GM18507 (cell line): ENCODE data around the gene BMF.

Experiments used
- DNase-seq: peaks from one replicate; pipeline ENCODE4 v3.0.0; 2011; ENCODE audit warnings: low read depth; ENCODE audit not compliant: insufficient read length; ENCODE audit errors: extremely low spot score
- FAIRE-seq: peaks from 2 replicates; lab custom pipeline; 2011; peaks lifted over from hg19 to GRCh38; lab: Jason Lieb, UNC

The BMF gene

DNA sequence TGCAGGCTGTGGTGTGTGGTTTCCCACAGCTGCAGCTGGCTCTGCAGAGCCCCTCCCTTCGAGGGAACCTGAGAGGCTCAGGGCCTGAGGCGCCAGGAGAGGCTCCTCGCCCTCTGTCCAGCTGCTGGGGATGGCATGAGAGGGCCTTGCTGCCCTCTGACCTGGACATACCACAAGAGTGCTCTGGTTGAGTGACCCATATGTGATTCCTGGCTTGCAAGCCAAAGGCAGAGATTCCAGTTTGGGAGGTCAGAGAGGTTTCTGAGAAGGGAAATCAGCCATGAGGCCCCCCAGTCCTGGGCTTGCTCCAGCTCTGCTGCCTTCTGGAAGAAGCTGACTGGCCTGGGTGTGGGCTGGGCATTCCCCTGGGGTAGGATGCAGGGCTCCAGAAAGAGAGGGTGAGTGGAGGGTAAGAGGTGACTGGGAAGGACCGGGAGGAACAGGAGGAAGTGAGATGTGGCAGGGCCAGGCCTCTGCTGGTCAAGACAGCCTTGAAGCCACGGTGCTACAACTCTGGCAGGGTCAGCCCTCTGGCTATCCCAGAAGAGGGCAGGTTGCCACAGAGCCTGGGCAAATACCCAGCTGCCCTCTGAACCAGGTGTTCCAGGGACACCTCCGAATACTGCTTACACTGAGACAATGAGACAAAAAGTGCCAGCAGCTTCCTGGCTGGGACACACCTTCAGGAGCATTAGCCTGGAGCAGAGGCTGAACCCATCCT is 53.7 kb downstream of the BMF start:
- DNase-seq (no peak), FAIRE-seq (peak; percentile 93)

DNA sequence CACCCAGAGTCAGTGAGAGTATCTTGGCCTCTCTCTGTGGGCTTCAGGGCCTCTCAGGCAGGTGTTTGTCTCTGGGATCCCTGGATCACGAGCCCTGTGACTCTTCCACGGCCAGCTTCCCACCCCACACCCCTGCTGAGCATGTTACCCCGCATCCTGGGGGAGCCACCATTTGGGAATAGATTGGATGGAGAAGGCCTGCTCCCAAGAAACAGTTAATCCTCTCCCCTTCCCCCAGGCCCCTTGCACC is 54.1 kb downstream of the BMF start:
- DNase-seq, result no peak
- FAIRE-seq, result no peak

DNA sequence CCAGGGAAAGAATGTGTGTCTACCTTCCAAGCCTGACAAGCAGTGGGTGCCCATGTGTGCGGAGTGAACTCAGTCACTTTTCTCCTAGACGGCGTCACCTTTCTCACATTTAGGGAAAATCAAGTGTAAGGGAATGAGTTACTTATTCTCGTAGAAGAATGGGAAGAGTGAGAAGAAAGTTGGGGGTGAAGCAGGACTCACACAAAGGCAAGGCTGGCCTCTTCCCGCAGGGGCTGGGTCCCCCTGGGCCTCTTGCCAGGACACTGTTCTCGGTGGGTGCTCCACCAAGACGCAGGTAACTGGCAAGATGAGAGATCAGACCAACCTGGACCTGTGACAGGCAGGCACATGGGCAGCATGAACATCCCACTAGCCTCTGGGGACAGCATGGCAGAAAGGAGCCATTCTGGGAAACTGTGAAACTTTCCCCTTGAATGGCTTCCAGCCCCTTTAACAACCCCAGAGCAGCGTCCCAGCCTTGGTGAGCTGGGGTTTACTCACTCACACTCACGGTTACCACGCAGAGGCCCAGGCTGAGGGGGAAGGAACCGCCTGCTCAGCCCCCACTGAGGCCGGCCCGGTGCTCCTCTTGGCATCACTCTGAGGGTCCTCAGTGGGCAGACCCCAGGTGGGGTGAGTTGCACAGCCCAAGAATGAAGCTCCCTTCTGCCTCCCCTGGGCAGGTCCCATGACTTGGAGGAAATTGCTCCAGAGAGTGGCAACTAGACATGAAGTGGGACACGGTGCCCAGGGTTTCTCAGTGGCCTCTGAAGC is 54.7 kb downstream of the BMF start:
- peak; percentile 62 for FAIRE-seq
- DNase-seq, result no peak

DNA sequence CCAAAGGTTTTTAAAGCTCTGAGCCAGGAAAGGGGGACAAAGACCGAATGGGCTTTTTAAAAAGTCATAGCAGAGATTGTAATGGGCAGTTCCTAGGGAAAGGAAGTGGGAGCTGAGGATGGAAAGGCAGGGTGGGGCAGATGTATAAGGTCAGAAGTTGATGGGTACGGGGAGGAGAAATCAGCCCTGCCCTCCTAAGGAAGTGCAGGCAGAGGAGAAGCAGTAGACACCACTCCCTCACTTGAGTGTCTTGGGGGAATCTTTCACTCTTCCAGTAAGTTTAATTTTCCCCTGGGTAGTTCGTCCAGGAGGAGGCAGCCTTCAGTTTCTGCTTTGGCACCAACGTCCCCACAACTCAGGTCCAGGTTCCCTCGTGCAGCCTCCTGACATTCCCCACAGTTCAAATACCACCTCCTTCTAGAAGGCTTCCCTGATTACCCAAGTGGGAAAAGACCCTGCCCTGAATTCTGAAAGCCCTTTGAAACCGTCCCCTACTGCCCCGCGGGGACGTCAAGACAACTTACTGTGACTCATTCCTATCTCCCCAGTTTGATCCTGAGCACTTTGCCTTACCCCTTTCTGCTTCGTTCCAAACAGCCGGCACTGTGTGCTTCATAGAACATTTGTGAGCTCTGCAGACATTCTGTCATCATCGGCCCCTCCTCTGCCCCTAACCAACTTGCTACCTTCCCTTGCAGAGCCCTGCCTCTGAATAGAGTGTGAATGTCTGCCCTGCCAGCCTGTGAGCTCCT is 55.4 kb downstream of the BMF start:
- DNase-seq (no peak), FAIRE-seq (peak; percentile 31)

DNA sequence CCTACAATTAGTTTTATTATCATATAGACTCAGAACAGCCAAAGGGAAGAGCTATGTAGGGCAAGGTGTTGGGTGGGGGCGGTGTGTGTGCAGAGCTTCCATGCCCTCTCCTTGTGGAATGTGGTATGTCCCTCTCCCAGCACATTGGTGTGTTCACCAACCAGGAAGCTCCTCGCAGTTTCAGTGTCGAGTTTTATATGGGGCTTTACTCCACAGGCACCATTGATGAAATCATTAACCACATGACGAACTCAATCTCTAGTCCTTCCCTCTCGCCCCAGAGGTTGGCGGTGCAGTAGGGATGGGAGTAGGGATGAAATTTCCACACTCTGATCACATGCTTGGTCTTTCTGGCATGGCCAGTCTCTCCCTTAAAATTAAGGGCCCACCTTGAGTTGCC is 56.1 kb downstream of the BMF start:
- DNase-seq, result no peak
- no peak for FAIRE-seq

DNA sequence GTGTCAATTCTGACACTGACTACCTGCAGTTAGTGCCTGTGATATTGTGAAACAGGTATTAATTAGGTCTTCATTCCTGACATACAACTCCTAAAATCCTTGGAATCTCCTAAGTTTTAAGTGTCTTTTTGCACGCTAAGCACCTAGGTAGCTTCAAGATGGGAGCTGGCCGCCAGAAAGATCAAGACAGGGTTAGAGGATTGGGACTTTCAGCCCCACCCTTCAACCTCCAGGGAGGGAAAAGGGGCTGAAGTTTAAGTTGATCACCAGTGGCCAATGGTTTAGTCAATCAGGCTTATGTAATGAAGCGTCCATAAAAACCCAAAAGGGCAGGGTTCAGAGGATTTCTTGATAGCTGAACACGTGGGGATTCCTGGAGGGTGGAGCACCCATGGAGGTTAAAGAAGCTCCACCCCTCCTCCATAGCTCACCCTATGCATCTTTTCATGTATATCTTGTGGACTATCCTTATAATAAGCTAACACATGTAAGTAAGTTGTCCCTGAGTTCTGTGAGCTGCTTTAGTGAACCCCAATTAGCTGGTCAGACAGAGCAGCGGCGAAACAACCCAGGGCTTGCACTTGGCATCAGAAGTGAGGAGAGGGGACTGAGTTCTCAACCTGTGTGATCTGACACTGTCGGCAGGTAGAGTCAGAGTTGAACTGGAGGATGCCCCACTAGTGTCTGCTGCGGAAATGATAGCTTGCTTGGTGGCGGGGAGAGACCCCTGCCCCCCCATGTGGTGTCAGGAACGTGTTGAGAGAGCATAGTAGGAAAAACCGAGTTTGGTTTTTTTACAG is 56.9 kb downstream of the BMF start:
- DNase-seq (no peak), FAIRE-seq (no peak)

DNA sequence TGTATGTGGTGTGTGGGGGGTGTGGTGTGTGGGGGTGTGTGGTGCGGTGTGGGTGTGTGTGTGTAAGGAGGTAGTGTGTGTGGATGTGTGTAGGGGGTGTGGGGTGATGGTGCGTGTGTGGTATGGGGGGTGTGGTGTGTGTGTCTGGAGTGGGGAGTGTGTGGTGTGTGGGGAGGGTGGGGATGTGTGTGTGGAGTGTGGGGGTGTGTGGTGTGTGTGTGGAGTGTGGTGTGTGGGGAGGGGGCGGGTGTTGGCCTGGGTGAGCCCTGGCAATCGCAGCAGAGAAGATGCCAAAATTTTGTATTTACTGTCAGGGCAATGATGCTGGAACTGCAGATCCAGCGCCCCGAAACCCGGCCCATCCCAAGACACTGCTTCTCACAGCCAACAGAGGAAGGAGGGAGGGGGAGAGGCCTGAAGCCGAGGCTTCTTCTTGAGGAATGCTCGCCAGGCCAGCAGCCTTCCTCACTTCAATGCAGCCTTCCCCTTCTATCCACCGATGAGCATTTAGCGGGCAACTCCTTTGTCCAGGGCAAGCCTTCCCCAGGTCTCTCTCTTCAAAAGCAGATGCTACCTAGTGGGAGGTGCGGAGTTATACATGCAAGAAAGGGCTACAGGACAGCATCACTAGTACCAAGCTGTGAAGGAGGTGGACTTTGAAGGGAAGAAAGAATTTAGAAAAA is 57.8 kb downstream of the BMF start:
- FAIRE-seq, result no peak
- DNase-seq, result no peak

DNA sequence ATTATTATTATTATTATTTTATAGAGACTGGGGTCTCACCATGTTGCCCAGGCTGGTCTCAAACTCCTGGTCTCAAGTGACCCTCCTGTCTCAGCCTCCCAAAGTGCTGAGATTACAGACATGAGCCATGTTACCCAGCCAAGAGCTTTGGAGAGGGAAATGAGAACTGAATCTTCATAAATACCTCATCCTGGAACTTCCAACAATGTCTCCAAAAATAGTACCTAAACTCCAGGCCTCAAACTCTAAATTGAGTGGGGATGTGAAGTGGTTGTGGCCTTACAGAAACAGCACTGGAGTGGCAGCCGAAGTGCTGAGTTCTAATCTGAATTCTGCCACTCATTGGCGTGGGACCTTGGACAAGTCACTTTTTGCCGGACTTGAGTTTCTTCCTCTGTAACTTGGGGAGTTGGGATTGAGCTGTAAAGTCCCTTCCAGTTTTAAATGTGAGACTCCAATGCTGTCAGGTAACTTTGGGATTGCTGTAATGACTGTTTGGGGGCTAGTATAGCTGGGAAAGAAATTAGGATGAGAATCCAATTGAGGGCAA is 59.7 kb downstream of the BMF start:
- FAIRE-seq, result no peak
- no peak for DNase-seq

DNA sequence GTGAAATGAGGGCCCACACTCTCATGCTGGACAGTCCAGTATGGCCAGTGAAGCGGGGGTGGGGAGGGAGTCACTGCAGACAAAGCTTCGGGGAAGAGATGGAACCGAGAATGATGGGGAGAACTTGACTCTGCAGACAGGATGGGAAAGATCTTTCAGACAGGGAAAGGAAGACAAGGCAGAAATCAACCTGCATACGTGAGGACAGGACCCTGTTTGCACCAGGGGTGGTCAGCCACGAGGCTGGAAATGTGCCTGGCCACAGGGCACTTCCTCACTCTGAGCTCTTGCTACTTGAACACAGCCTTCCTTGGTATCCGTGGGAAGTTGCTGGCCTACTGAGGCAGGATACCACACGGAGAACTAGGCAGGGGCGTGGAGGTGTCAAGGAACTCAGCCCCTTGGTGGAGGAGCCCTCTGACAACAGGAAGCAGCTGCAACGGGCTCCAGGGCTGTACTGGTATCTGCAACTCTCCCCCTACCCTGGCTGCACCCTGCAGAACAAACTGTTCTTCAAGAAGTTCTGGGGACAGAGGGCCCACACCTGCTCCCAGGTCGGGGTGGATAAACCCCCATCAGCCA is 60.4 kb downstream of the BMF start:
- FAIRE-seq (peak; percentile 38), DNase-seq (no peak)

DNA sequence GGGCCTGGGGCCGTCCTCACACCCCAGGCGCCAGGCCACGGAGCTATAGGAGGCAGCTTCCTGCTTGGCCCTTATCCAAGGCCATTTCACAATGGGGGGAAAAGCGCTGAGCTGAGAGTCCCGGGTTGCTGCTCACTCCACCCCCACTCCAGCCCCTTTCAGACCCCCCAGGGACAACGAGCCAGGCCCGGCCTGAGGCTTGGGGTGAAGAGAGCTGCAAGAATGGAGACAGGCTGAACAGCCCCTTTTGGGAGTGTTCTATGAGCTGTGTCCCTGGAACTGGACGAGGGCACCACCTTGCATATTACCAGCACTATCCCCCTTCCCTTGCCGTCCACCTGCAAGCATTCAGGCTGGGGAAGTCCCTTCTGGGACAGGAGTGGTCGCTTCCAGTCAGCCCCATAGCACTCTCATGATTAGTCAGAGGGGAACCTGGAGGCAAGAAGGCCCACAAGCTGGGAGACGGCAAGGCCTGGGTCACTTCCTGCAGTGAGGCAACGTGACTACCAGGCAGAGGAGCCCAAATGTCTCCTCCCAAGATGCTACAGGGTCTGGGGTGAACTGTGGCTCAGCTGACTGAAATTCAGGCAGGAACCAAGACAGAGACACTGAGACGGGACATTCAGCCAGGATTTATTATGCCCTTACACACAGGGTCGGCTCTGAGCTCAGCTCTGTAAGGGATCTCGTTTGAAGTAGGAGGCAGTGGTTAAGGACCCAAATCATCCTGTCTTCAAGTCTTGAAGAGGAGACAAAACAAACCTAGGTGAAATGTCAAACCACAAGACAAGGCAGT is 61.1 kb downstream of the BMF start:
- FAIRE-seq, result peak; percentile 95
- DNase-seq, result no peak

DNA sequence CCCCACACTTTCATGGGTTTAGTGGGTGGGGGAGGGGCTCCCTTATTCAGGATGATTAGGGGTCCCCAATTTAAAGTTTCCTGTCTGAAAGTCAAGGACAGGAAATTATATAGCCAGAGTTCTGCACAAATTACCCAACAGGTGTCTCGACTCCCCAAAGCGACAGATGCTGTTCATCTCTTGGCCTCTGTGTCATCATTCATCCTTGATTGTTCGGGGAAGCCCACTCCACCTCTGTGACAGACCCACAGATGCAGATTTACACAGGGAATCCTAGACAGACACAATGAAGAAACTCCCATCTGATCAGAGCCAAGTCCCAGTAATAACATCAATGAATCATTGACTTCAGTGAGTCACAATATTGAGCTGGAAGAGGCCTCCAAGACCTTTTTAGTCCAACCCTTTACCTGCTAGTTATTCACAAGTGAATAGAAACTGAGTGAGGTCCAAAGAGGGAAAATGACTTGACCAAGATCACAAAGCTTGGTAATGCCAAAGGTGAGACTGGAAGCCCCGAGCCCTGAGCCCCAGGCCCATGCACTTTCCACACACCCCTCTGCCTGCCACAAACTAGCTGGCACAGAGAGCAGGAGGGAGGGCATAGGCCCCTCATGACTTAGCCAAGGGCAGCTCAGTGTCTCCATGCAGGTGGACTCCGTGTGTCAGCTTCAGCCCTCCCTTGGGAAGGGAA is 61.8 kb downstream of the BMF start:
- DNase-seq (no peak), FAIRE-seq (peak; percentile 54)

DNA sequence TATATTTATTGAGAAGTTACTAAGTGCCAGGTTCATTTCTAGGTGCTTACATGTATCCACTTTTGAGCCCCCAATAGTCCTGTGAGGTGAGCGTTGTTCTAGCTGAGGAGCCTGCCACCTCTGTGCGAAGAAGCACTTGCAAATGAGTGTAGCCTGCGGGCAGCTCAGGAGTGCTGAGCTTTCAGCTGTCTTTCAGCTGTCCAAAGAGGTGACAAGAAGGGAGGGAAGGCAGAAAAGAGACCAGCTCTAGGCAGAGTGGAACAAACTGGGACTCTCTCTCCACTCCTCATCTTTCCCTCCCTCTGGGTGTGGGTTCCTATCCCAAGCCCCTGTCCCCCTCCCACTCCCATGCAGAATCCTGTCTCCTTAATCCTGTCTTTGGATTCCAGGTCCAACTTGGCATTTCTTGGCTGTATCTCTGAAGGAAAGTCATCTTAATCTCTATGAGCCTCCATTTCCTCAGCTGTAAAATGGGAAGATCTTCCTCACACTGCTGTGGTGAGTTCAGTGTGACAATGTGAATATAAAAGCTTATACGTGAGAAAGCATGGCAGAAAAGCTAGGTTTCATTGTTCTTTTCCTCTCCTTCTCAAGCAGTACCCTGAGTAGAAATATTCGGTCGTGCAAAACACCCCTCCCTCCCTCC is 63.0 kb downstream of the BMF start:
- DNase-seq, result no peak
- FAIRE-seq, result peak; percentile 69

DNA sequence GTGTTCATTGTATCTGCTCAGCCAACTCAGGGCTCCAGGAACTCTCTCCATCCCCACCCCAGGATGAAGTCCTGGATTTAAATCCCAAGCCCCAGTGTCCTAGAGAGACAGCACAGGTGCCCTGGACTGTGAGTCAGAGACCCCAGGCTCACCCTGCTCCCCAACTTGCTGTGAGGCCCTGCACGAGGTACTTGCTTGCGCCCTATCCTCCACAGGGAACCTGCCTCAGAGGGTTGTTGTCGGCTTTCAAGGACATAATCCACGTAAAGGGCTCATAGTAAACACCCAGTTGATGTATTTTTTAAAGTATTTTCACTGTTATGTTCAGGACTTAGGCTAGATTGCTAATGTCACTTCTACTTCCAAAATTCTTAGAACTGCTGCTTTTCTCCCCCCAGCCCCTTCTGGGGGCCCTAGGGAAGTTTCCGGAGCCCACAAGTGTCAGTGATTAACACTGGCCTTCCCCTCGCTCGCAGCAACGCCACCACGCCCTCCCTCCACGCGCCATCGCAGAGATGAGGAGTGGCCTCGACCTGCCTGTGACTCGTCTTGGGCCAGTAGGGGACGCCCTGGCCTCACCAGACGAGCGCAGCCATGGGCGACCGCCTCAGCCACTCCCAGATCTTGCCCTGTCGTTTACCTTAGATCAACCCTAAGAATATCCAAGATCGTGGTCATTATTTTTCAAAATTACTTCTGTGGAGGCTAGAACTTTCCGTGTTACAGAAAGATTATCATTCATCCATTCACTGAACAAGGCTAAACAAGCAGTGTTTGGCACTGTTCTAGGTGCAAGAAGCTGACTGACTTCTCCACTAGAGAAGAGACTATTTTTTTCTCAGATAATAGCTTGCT is 63.7 kb downstream of the BMF start:
- DNase-seq, result peak; percentile 75
- FAIRE-seq, result peak; percentile 95

DNA sequence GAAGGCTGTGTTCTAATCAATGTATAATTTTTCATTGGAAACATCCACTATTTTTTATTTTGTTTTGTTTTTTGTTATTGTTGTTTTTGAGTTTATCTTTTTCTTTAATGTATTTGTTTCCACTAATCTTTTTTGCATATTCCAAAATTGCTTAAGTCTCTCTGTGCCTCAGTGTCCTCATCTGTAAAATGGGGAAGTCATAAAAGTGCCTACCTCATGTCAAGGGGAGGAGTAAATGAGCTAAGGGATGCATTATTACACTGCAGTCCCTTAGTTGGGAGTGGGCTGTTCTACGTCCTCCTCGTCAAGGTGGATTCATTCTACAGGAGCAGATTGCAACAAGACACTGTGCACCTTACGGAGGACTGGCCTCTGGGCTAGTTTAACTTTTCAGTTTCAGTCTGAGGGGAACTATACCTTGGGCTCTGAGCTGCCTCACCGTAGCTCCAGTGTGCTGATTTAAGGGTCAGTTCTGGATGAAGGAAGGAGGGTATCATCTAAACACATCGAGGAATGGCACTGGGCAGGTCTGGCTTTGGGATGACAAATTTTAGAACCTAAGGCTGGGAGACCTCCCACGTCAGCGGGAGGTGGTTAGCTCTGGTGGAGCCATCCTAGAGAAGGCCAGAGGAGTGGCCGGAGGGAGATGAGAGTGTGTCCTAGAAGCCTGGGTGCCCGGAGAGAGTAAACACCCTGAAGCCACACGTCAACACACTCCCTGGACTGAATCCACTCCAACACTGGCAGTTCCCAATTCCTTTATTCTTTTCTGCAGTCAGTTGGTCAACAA is 64.6 kb downstream of the BMF start:
- DNase-seq (no peak), FAIRE-seq (no peak)

DNA sequence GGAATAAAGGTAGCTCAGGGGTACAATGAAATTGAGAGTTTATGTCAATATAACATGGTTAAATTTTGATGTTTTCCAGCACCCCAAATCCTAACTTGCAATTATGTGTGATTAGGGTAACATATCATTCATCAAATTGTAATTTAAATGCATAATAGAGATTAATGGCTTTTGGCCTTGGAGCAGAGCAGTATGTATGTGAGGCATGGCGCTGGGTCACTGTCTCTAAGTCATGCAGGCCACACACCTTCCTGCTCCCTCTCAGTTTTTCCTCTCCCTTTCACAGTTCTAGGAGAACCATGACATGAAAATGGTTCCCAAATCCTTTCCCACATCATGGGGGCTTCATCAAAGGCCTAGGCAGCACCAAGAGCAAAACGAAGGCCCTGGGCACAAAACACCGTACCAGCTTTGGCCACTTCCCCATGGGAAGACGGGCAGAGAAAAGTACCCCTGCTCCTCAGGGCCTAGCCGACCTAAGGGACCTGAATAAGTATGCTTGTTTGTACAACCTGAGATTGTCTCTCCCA is 65.8 kb downstream of the BMF start:
- DNase-seq (no peak), FAIRE-seq (no peak)
